CD14-positive monocyte (primary cell): ENCODE results near the gene BTBD9. TPM values are rescaled to one million over a fixed set of nuclear protein-coding genes. Genes with fewer than 3 reads are reported as not detected.

ENCODE experiments used
- DNase-seq, 3 donors: peaks; one replicate each; pipeline ENCODE4 v3.0.0-alpha.2; 2011 to 2022
- H2AFZ ChIP-seq: 2 replicates; pipeline ENCODE4 v1.6.0; 2012; ENCODE audit warnings: mild to moderate bottlenecking, low read depth, low read length, inconsistent platforms; ENCODE audit not compliant: insufficient read depth, poor library complexity, severe bottlenecking
- H3K27ac ChIP-seq, 2 donors: 1 replicate in 1 of 2; 2 replicates in 1 of 2; pipeline ENCODE4 v1.5.1; 2012 to 2013; ENCODE audit warnings: low read length in 2 of 2, control low read depth in 1 of 2, inconsistent platforms in 1 of 2, low read depth in 1 of 2, mild to moderate bottlenecking in 1 of 2
- H3K27me3 ChIP-seq, 2 donors: one replicate each; pipeline versions ENCODE4 v1.6.0 to v1.6.1; 2011 to 2013; ENCODE audit warnings: low read length in 2 of 2; ENCODE audit not compliant: control insufficient read depth in 2 of 2, insufficient read depth in 2 of 2
- H3K36me3 ChIP-seq, 2 donors: replicated peaks in 1 of 2; 1 replicate in 1 of 2; 2 replicates in 1 of 2; pipeline versions ENCODE4 v1.5.1 to v1.6.1; 2012 to 2013; ENCODE audit warnings: low read length in 2 of 2, control low read depth in 1 of 2, inconsistent platforms in 1 of 2, mild to moderate bottlenecking in 1 of 2; ENCODE audit not compliant: insufficient read depth in 2 of 2, control insufficient read depth in 1 of 2
- H3K4me1 ChIP-seq, 2 donors: 1 replicate in 1 of 2; 2 replicates in 1 of 2; pipeline versions ENCODE4 v1.5.1 to v1.6.1; 2012 to 2013; ENCODE audit warnings: low read length in 2 of 2, control low read depth in 1 of 2, inconsistent platforms in 1 of 2, mild to moderate bottlenecking in 1 of 2, moderate library complexity in 1 of 2; ENCODE audit not compliant: insufficient read depth in 2 of 2, control insufficient read depth in 1 of 2
- H3K4me2 ChIP-seq: replicated peaks from 2 replicates; pipeline ENCODE3; 2012; ENCODE audit warnings: low read length, moderate library complexity, mild to moderate bottlenecking; ENCODE audit not compliant: poor library complexity, severe bottlenecking; ENCODE audit errors: extremely low read depth
- H3K4me3 ChIP-seq, 3 experiments: fragments of 200-600 bp in 1 of 3; sonication (generic) in 1 of 3; replicated peaks in 1 of 3; 1 replicate in 2 of 3; 2 replicates in 1 of 3; pipeline ENCODE4 v1.5.1; 2011 to 2013; ENCODE audit warnings: low read length in 3 of 3, mild to moderate bottlenecking in 3 of 3, control low read depth in 2 of 3, low read depth in 2 of 3, inconsistent platforms in 1 of 3, moderate library complexity in 1 of 3
- H3K79me2 ChIP-seq: 2 replicates; pipeline ENCODE4 v1.6.0; 2012; ENCODE audit warnings: mild to moderate bottlenecking, control low read depth, inconsistent platforms, low read length, moderate library complexity; ENCODE audit not compliant: insufficient read depth
- H3K9ac ChIP-seq: 2 replicates; pipeline ENCODE4 v1.6.0; 2017; ENCODE audit warnings: low read length, mild to moderate bottlenecking; ENCODE audit not compliant: insufficient read depth, poor library complexity, severe bottlenecking
- H3K9me3 ChIP-seq, 2 donors: replicated peaks in 1 of 2; 1 replicate in 1 of 2; 2 replicates in 1 of 2; pipeline versions ENCODE4 v1.5.1 to v1.6.1; 2012 to 2013; ENCODE audit warnings: low read length in 2 of 2, control low read depth in 1 of 2; ENCODE audit not compliant: control insufficient read depth in 1 of 2, insufficient read depth in 1 of 2
- H4K20me1 ChIP-seq: 2 replicates; pipeline ENCODE4 v1.6.0; 2012; ENCODE audit warnings: mild to moderate bottlenecking, low read length, control low read depth, moderate library complexity; ENCODE audit not compliant: insufficient read depth
- H3K27ac Mint-ChIP-seq, 7 donors: one replicate each; pipeline ENCODE4 v1.8.0; 2020; ENCODE audit warnings: mild to moderate bottlenecking in 7 of 7, mixed read lengths in 7 of 7, moderate library complexity in 6 of 7, inconsistent platforms in 2 of 7
- H3K27me3 Mint-ChIP-seq, 3 donors: one replicate each; pipeline ENCODE4 v1.8.0; 2021 to 2022; ENCODE audit warnings: low read depth in 3 of 3, mild to moderate bottlenecking in 3 of 3, mixed read lengths in 3 of 3, moderate library complexity in 3 of 3, inconsistent platforms in 1 of 3
- H3K36me3 Mint-ChIP-seq, 2 donors: one replicate each; pipeline ENCODE4 v1.8.0; 2020; ENCODE audit warnings: mixed read lengths in 2 of 2, inconsistent platforms in 1 of 2, mild to moderate bottlenecking in 1 of 2
- H3K4me1 Mint-ChIP-seq: one replicate; pipeline ENCODE4 v1.8.0; 2020; ENCODE audit warnings: mild to moderate bottlenecking, mixed read lengths
- H3K4me3 Mint-ChIP-seq, 2 donors: one replicate each; pipeline ENCODE4 v1.8.0; 2020; ENCODE audit warnings: mild to moderate bottlenecking in 2 of 2, mixed read lengths in 2 of 2, moderate library complexity in 1 of 2
- H3K9me3 Mint-ChIP-seq, 7 donors: one replicate each; pipeline ENCODE4 v1.8.0; 2020 to 2022; ENCODE audit warnings: mixed read lengths in 7 of 7, mild to moderate bottlenecking in 6 of 7, moderate library complexity in 6 of 7, inconsistent platforms in 2 of 7
- CTCF ChIP-seq: fragments of 200-600 bp; IDR thresholded peaks from one replicate; pipeline ENCODE4 v1.8.0; 2022; ENCODE audit warnings: antibody characterized with exemption, mild to moderate bottlenecking
- WGBS: methylation state at CpG from one replicate; pipeline ENCODE4 v1.1.5; 2013; ENCODE audit warnings: missing lambda C conversion rate; ENCODE audit not compliant: insufficient coverage; 5-methylcytosine and 5-hydroxymethylcytosine counted together
- intact Hi-C, 2 donors: fragments of 100-400 bp; cut with micrococcal nuclease; formaldehyde crosslinking; loops; one replicate each; pipeline versions ENCODE4 v1.15.0 to v1.15.1; 2023
- polyA plus RNA-seq, 3 donors: library from polyadenylated mRNA; depleted of rRNA in 1 of 3; unstranded in 2 of 3; stranded (reverse) in 1 of 3; fragments of 300-500 nt in 2 of 3; fragments of >200 nt in 1 of 3; fragmentation: Illumina TruSeq in 2 of 3; gene quantifications; 1 replicate in 2 of 3; 2 replicates in 1 of 3; pipeline ENCODE4 v1.2.3, GENCODE V29; 2012 to 2021

Gene BTBD9
- polyA plus RNA-seq, 3 donors: 5.2 to 7.5 (median 6.2) TPM

- Histone ChIP-seq H3K36me3 (no peaks in the 10 kb centered on the region), H3K4me2 (no peak overlapping the region), H3K79me2 (no peaks in the 10 kb centered on the region), H3K9me3 (no peaks in the 10 kb centered on the region), H4K20me1 (peaks cover 7% of the 10 kb centered on the region), H3K27ac (no peak overlapping the region), H3K27me3 (no peaks in the 10 kb centered on the region), H2AFZ (no peak overlapping the region), H3K4me1 (peaks cover 54 to 62% of the 10 kb centered on the region in 2 donors), H3K9ac (no peak overlapping the region), H3K4me3 (no peak overlapping the region)
- Mint-ChIP-seq H3K27ac (peak overlapping the region in 1 of 7 donors; percentile 10), H3K27me3 (peaks cover 0 to 2% (median 0%) of the 10 kb centered on the region in 3 donors), H3K9me3 (no peaks in the 10 kb centered on the region), H3K4me3 (no peak overlapping the region), H3K4me1 (peaks cover 31% of the 10 kb centered on the region), H3K36me3 (peaks cover 0 to 2% of the 10 kb centered on the region in 2 donors)
- intact Hi-C loops: no loop called here
- peak in 2 of 3 donors; percentile 7 to 8 for DNase-seq
- no peak for TF ChIP-seq CTCF
- 8% methylated on average over 2 of the region's 4 CpGs for WGBS
These were observed 159.7 kb downstream of the BTBD9 start for GRCh38 chr6:38480036-38480435.

GRCh38 chr6:38479331-38479730 is 160.4 kb downstream of the BTBD9 start:
- TF ChIP-seq CTCF: no peak
- Mint-ChIP-seq H3K4me3 (no peak overlapping the region), H3K36me3 (peaks cover 0 to 2% of the 10 kb centered on the region in 2 donors), H3K27ac (peak overlapping the region in 1 of 7 donors; percentile 24), H3K9me3 (peaks cover 0 to under 1% (median 0%) of the 10 kb centered on the region in 7 donors), H3K27me3 (peaks cover 0 to 2% (median 0%) of the 10 kb centered on the region in 3 donors), H3K4me1 (peaks cover 31% of the 10 kb centered on the region)
- WGBS: no CpG with 5 or more reads among the region's 1 CpG
- Histone ChIP-seq H3K4me3 (no peak overlapping the region), H3K9me3 (no peaks in the 10 kb centered on the region), H3K4me2 (no peak overlapping the region), H3K36me3 (no peaks in the 10 kb centered on the region), H4K20me1 (peaks cover 7% of the 10 kb centered on the region), H3K4me1 (peaks cover 51 to 58% of the 10 kb centered on the region in 2 donors), H3K79me2 (no peaks in the 10 kb centered on the region), H3K27me3 (no peaks in the 10 kb centered on the region), H3K9ac (no peak overlapping the region), H3K27ac (no peak overlapping the region), H2AFZ (no peak overlapping the region)
- DNase-seq: peak in 1 of 3 donors; percentile 58
- intact Hi-C loops: no loop called here
